Measurements from ENCODE around the gene LRRC55.

- TF ChIP-seq CTCF (IDR thresholded peaks at IDR 0.05) = no peak
- no peak for TF ChIP-seq EP300 (IDR thresholded peaks at IDR 0.05)
- TF ChIP-seq POLR2A (IDR thresholded peaks at IDR 0.05) = no peak
Measured at GRCh38 chr11:57148621-57149020, 33.1 kb upstream of the LRRC55 start.
